ENCODE measurements around the gene SLC7A11. TPM values are rescaled to one million over a fixed set of nuclear protein-coding genes. Genes with fewer than 3 reads are reported as not detected.
A peak's percentile ranks its signal among the peaks of the same experiment; 100 is the strongest.

The SLC7A11 gene
- total RNA-seq (0.60 and 1.3 TPM in 2 replicates), polyA plus RNA-seq (0.31 and 0.40 TPM in 2 replicates)

DNA sequence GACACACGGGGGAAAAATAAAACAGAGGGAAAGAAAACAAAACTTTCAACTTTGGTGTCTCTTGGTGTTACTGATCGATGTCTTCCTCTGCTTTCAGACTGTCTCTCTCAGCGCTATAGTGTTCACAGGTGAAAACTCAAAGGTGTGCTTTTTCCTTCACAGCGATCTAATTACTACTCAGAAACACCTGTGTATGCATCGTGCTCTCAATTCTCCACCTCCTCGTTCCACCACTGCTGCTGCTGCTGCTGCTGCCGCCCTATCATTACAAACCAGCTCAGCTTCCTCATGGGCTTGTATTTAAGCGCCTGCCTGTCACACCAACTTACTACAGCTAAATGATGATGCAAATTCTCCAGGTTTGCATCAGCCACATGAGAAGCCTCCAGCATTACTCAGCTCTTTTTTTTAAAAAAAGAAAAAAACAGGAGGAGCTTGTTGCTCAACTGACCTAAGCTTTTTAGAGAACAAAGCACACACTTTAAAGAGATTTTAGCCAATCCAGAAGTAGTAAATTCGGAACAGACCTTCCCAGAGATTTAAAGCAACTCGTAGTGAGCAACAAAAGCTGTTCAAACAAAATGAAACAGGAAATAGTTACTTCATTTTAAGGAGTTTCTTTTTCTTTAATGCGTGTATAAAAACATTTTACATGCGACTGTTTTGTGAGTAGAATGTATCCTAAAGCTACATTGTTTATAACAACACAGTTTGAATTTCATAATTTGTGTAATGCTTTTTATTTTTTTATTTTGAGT is at the start of gene SLC7A11:
Gene SLC7A11, minus strand, starts transcription at position 274 of the 758 bp plus-strand sequence. CDS start 280 bp downstream, outside the sequence.
- Histone ChIP-seq H3K27ac (peak within 1 kb of the TSS; percentile 24), H3K9me3 (ENCODE audit: low read depth) (no peaks in the 10 kb centered on the region), H3K4me3 (peak within 1 kb of the TSS; percentile 23), H3K27me3 (no peaks in the 10 kb centered on the region), H3K36me3 (no peaks in the 10 kb centered on the region), H3K4me1 (ENCODE audit: low read depth) (peaks cover 17% of the 10 kb centered on the region)
- DNase-seq (ENCODE audit: low read depth in 1 of 2, low spot score in 1 of 2), result peak; percentile 81 to 99
- TF ChIP-seq CTCF (IDR thresholded peaks at IDR 0.05; ENCODE audit: low read depth, low read length), result no peak

DNA sequence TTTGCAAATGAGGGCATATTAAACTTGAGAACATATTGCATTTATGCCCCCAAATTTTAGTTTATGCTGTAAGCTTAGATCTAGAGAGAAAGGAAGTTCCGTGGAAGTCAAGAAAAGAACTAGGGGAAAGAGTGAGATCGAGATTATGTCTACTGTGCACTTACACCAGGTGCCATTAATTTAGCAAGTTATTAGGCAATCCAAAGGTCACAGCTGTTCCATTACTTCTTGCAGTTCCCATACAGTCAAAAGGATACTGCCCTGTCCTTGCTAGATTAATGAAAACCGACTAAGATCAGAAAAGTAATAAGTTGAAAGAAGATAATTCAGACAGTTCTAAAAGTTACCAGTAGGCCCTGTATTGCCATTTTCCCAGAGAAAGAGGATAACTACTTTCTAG is 49.3 kb upstream of the SLC7A11 start:
- no peaks in the 10 kb centered on the region for H3K27me3 ChIP-seq
- H3K9me3 ChIP-seq (ENCODE audit: low read depth), result no peaks in the 10 kb centered on the region
- no peak for DNase-seq (ENCODE audit: low read depth in 1 of 2, low spot score in 1 of 2)
- no peak overlapping the region for H3K4me3 ChIP-seq
- no peaks in the 10 kb centered on the region for H3K36me3 ChIP-seq
- no peak overlapping the region for H3K27ac ChIP-seq
- TF ChIP-seq CTCF (IDR thresholded peaks at IDR 0.05; ENCODE audit: low read depth, low read length), result no peak
- no peaks in the 10 kb centered on the region for H3K4me1 ChIP-seq (ENCODE audit: low read depth)

DNA sequence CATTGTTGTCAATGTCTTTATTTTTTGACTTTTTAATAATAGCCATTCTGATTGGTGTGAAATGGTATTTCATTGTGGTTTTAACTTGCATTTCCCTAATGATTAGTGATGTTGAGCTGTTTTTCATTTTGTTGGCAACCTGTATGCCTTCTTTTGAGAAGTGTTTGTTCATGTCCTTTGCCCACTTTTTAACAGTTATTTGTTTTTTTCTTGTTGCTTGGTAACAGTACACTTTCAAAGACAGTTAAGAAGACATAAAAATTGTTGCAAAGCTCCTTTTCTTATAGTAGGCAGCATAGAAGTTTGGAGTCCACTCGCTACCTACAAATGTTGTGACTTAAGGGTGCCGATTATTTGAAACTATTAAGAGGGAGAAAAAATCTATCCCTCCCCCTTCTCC is 48.7 kb upstream of the SLC7A11 start:
- no peaks in the 10 kb centered on the region for H3K4me1 ChIP-seq (ENCODE audit: low read depth)
- DNase-seq (ENCODE audit: low read depth in 1 of 2, low spot score in 1 of 2), result no peak
- no peak for TF ChIP-seq CTCF (IDR thresholded peaks at IDR 0.05; ENCODE audit: low read depth, low read length)
- H3K27me3 ChIP-seq, result no peaks in the 10 kb centered on the region
- no peaks in the 10 kb centered on the region for H3K9me3 ChIP-seq (ENCODE audit: low read depth)
- H3K36me3 ChIP-seq, result no peaks in the 10 kb centered on the region
- no peak overlapping the region for H3K4me3 ChIP-seq
- H3K27ac ChIP-seq, result no peak overlapping the region

DNA sequence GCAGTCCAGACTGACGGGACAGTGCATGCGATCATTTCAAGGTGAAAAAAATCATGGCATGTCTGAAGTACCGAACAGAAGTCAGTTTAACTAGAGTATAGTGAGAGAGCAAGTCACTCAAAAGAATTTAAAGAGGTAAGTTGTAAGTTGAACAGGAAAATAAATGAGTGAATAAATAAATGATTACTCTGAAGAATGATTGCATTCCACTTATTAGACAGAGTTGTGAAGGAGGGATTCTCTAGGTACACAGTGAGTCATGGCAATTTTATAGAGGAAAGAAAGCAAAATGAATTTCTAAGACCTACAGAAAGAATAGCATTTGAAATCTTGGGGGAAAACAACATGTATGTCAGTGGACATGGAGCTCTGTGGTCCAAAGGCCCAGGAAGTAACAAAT is 37.1 kb upstream of the SLC7A11 start:
- Histone ChIP-seq H3K27ac (no peak overlapping the region), H3K36me3 (no peaks in the 10 kb centered on the region), H3K4me1 (ENCODE audit: low read depth) (peaks cover 8% of the 10 kb centered on the region), H3K4me3 (no peak overlapping the region), H3K9me3 (ENCODE audit: low read depth) (no peaks in the 10 kb centered on the region), H3K27me3 (no peaks in the 10 kb centered on the region)
- no peak for DNase-seq (ENCODE audit: low read depth in 1 of 2, low spot score in 1 of 2)
- TF ChIP-seq CTCF (IDR thresholded peaks at IDR 0.05; ENCODE audit: low read depth, low read length), result no peak

DNA sequence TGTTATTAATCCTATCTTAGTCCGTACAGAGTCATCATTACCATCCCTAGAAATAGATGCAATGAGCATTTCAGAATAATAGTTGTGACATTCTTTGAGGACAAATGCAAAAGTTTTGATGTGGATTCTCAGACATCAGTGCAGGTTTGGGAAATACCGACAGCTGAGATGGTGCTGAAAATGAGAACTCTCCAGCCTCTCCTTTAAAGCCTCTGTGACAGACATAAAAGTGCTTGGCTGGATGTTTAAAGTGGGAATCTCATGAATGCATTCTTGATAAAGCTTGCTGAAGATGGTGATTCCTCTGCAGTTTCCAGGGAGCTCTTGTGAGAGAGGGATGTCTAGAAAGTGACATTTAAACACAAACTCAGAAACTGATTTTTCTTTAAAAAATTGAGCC is 35.0 kb upstream of the SLC7A11 start:
- DNase-seq (ENCODE audit: low read depth in 1 of 2, low spot score in 1 of 2), result peak in 1 of 2 donors; percentile 35
- peaks cover 8% of the 10 kb centered on the region for H3K4me1 ChIP-seq (ENCODE audit: low read depth)
- no peaks in the 10 kb centered on the region for H3K27me3 ChIP-seq
- TF ChIP-seq CTCF (IDR thresholded peaks at IDR 0.05; ENCODE audit: low read depth, low read length), result no peak
- H3K9me3 ChIP-seq (ENCODE audit: low read depth), result no peaks in the 10 kb centered on the region
- H3K4me3 ChIP-seq, result no peak overlapping the region
- H3K27ac ChIP-seq, result no peak overlapping the region
- H3K36me3 ChIP-seq, result no peaks in the 10 kb centered on the region

Data from cardiac muscle cell (in vitro differentiated cells and primary cell).